Keratinocyte (primary cell): ENCODE measurements around the gene TBC1D2.

Experiments used
- EZH2 ChIP-seq: IDR thresholded peaks from one replicate; pipeline ENCODE4 v1.6.1; 2012; ENCODE audit warnings: inconsistent platforms, mild to moderate bottlenecking, low read length, moderate library complexity
- TF ChIP-seq, protein P1 (sequence below), 3 experiments: IDR thresholded peaks in 1 of 3; conservative IDR thresholded peaks in 1 of 3; optimal IDR thresholded peaks in 1 of 3; 2 replicates in 2 of 3; 3 replicates in 1 of 3; pipeline versions ENCODE3 to v1.5.1; 2011; ENCODE audit warnings: low read length in 3 of 3, mild to moderate bottlenecking in 3 of 3, moderate library complexity in 2 of 3, control low read depth in 1 of 3, inconsistent platforms in 1 of 3; ENCODE audit not compliant: insufficient read depth in 2 of 3; ENCODE audit errors: extremely low read depth in 1 of 3

DNA sequence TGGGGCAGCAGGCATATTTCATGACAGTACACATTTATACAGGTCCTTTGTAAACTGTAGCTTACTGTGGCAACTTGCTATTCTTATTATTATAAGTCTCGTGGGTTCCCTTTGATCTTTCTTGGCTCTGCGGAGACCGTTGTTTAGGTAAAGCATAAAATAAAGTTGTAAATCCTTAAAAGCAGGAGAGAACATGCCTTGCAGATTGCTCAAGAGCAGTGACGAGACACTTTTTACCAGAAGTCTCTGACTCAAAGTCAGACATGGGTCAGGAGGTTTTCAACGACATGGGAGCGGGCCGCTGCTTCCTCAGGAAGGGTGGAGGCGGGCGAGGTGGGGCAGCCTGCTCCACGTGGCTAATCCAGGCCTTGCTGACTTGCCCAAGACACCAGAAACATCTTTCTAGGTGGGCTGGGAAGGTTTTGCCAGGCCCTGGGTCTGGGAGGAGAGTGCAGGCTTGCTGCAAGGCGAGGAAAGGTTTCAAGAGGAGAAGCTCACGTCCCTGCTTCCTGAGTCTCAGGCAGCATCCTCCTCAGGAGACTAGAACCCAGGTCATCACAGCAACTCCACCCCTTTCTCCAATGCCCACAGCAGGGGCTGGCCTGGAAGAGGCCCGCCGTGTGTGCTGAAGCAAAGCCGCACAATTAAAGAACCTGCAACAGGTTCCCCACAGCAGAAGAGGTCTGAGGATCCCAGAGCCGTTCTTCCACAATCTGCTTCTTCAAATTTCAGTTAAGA, 6.5 kb downstream of the TBC1D2 start:
- TF ChIP-seq, protein P1, sequence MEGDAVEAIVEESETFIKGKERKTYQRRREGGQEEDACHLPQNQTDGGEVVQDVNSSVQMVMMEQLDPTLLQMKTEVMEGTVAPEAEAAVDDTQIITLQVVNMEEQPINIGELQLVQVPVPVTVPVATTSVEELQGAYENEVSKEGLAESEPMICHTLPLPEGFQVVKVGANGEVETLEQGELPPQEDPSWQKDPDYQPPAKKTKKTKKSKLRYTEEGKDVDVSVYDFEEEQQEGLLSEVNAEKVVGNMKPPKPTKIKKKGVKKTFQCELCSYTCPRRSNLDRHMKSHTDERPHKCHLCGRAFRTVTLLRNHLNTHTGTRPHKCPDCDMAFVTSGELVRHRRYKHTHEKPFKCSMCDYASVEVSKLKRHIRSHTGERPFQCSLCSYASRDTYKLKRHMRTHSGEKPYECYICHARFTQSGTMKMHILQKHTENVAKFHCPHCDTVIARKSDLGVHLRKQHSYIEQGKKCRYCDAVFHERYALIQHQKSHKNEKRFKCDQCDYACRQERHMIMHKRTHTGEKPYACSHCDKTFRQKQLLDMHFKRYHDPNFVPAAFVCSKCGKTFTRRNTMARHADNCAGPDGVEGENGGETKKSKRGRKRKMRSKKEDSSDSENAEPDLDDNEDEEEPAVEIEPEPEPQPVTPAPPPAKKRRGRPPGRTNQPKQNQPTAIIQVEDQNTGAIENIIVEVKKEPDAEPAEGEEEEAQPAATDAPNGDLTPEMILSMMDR (optimal IDR thresholded peaks at IDR 0.05 in 1 of 3, IDR thresholded peaks at IDR 0.05 in 1 of 3, conservative IDR thresholded peaks at IDR 0.05 in 1 of 3; ENCODE audit: extremely low read depth in 1 of 3, insufficient read depth in 2 of 3, low read length in 3 of 3): no peak
- no peak for TF ChIP-seq EZH2
